Thyroid gland (tissue), 4 donors: Measurements from ENCODE around the gene C20orf144. TPM values are rescaled to one million over a fixed set of nuclear protein-coding genes. Genes with fewer than 3 reads are reported as not detected.
"Not testable (repeated sequence)": the region's sequence is repeated elsewhere in the genome, so short reads cannot be mapped to it uniquely, and the experiment has no call there.

ENCODE experiments used
- DNase-seq, 2 donors: peaks; one replicate each; pipeline ENCODE4 v3.0.0-alpha.2; 2019
- H3K27ac ChIP-seq, 3 donors: fragments of 200-600 bp; sonication (generic); 1 replicate in 2 of 3; 2 replicates in 1 of 3; pipeline ENCODE4 v1.5.1; 2016 to 2019; ENCODE audit warnings: mild to moderate bottlenecking in 1 of 3, moderate library complexity in 1 of 3
- H3K27me3 ChIP-seq: fragments of 200-600 bp; sonication (generic); one replicate; pipeline ENCODE4 v1.5.1; 2019
- H3K36me3 ChIP-seq, 2 donors: fragments of 200-600 bp; sonication (generic); one replicate each; pipeline ENCODE4 v1.5.1; 2016 to 2019
- H3K4me1 ChIP-seq, 2 donors: fragments of 200-600 bp; sonication (generic); one replicate each; pipeline ENCODE4 v1.5.1; 2017 to 2019
- H3K4me3 ChIP-seq, 3 donors: fragments of 200-600 bp; sonication (generic); replicated peaks in 1 of 3; 1 replicate in 2 of 3; 2 replicates in 1 of 3; pipeline ENCODE4 v1.5.1; 2016; ENCODE audit warnings: mild to moderate bottlenecking in 1 of 3
- H3K9me3 ChIP-seq: fragments of 200-600 bp; sonication (generic); one replicate; pipeline ENCODE4 v1.5.1; 2017
- POLR2A ChIP-seq, 2 donors: fragments of 450-650 bp; IDR thresholded peaks; one replicate each; pipeline ENCODE4 v1.6.1; 2017; ENCODE audit warnings: antibody characterized with exemption in 2 of 2, mild to moderate bottlenecking in 2 of 2, moderate library complexity in 1 of 2
- WGBS, 2 donors: methylation state at CpG; one replicate each; pipeline ENCODE4 v1.1.5; 2017; 5-methylcytosine and 5-hydroxymethylcytosine counted together
- intact Hi-C: fragments of 100-400 bp; cut with DNase I; formaldehyde crosslinking; loops from one replicate; pipeline ENCODE4 v1.15.1; 2023
- total RNA-seq, 4 donors: library from RNA; depleted of rRNA; stranded (reverse); fragments of >200 nt; gene quantifications; one replicate each; pipeline ENCODE4 v1.2.3, GENCODE V29; 2016
- TF ChIP-seq, protein P1 (sequence below), 6 experiments: fragments of 200-600 bp in 3 of 6; fragments of 450-650 bp in 3 of 6; sonication (generic) in 3 of 6; IDR thresholded peaks; one replicate each; pipeline ENCODE4 v1.5.1; 2016 to 2019; ENCODE audit warnings: antibody characterized with exemption in 6 of 6, mild to moderate bottlenecking in 2 of 6, inconsistent platforms in 1 of 6, moderate library complexity in 1 of 6

C20orf144 gene
- total RNA-seq, 4 donors from 2014 or later = 0.13 TPM; not detected in 3

- no peaks in the 10 kb centered on the region for H3K27me3 ChIP-seq
- H3K27ac ChIP-seq = peak overlapping the region; percentile 68 to 89 (median 81)
- H3K9me3 ChIP-seq = no peaks in the 10 kb centered on the region
- TF ChIP-seq, protein P1, sequence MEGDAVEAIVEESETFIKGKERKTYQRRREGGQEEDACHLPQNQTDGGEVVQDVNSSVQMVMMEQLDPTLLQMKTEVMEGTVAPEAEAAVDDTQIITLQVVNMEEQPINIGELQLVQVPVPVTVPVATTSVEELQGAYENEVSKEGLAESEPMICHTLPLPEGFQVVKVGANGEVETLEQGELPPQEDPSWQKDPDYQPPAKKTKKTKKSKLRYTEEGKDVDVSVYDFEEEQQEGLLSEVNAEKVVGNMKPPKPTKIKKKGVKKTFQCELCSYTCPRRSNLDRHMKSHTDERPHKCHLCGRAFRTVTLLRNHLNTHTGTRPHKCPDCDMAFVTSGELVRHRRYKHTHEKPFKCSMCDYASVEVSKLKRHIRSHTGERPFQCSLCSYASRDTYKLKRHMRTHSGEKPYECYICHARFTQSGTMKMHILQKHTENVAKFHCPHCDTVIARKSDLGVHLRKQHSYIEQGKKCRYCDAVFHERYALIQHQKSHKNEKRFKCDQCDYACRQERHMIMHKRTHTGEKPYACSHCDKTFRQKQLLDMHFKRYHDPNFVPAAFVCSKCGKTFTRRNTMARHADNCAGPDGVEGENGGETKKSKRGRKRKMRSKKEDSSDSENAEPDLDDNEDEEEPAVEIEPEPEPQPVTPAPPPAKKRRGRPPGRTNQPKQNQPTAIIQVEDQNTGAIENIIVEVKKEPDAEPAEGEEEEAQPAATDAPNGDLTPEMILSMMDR (IDR thresholded peaks at IDR 0.05) = no peak
- no peak for TF ChIP-seq POLR2A (IDR thresholded peaks at IDR 0.05)
- peaks cover 16 to 24% of the 10 kb centered on the region in 2 donors for H3K4me1 ChIP-seq
- intact Hi-C loops = loop anchor here (5.0 kb wide), 1 partner anchor 33 kb away; no protein-coding TSS in a partner anchor
- no peaks in the 10 kb centered on the region for H3K36me3 ChIP-seq
- 62 to 70% methylated on average over 6 of the region's 6 CpGs for WGBS, 2 donors
- DNase-seq = peak in 1 of 2 donors; percentile 53
- H3K4me3 ChIP-seq = no peak overlapping the region
Measured at GRCh38 chr20:33694639-33695012, 32.5 kb downstream of the C20orf144 start.

- TF ChIP-seq POLR2A (IDR thresholded peaks at IDR 0.05) = no peak
- TF ChIP-seq, protein P1 (IDR thresholded peaks at IDR 0.05) = no peak
- no peaks in the 10 kb centered on the region for H3K36me3 ChIP-seq
- DNase-seq = no peak
- H3K9me3 ChIP-seq = no peaks in the 10 kb centered on the region
- no peaks in the 10 kb centered on the region for H3K27me3 ChIP-seq
- H3K4me1 ChIP-seq = peaks cover 16 to 32% of the 10 kb centered on the region in 2 donors
- 87 to 88% methylated on average over 4 of the region's 4 CpGs for WGBS, 2 donors
- H3K27ac ChIP-seq = no peak overlapping the region
- no peak overlapping the region for H3K4me3 ChIP-seq
- intact Hi-C loops = no loop called here
Measured at GRCh38 chr20:33696448-33696847, 34.3 kb downstream of the C20orf144 start.

DNA sequence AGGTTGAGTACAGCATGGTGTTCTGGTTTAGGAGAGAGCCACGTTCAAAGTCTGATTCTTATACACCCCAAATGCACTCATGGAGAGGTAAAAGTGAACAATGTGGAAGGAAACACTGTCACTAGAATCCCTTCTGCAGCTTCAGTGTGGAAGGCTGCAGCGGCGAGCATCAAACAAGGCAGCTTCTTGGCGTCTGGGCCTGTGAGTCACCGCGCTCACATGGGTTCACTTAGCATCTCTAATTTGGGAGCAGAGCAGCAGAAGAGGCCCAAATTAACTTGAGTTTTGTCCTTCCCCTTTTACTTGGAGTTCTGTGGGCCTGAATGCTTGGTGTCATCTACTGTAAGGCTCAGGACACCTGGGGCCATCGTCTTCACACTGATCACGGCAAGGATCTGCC, 35.0 kb downstream of the C20orf144 start:
- 67 to 87% methylated on average over 8 of the region's 8 CpGs for WGBS, 2 donors
- Histone ChIP-seq H3K4me3 (no peak overlapping the region), H3K4me1 (peaks cover 16 to 32% of the 10 kb centered on the region in 2 donors), H3K36me3 (no peaks in the 10 kb centered on the region), H3K27ac (no peak overlapping the region), H3K27me3 (no peaks in the 10 kb centered on the region), H3K9me3 (no peaks in the 10 kb centered on the region)
- DNase-seq = peak in 1 of 2 donors; percentile 16
- TF ChIP-seq POLR2A (IDR thresholded peaks at IDR 0.05) = no peak
- TF ChIP-seq, protein P1 (IDR thresholded peaks at IDR 0.05) = no peak
- intact Hi-C loops = no loop called here

GRCh38 chr20:33698966-33699365, 36.8 kb downstream of the C20orf144 start:
- 100% methylated on average over 5 to 8 of the region's 27 CpGs for WGBS, 2 donors

GRCh38 chr20:33700696-33701441, 38.7 kb downstream of the C20orf144 start:
- H3K9me3 ChIP-seq, H3K36me3 ChIP-seq, H3K27me3 ChIP-seq, intact Hi-C loops, H3K4me3 ChIP-seq: not testable (repeated sequence)
- H3K27ac ChIP-seq = peak overlapping the region in 1 of 3 donors; percentile 41
- DNase-seq = peak; percentile 51 to 72
- WGBS, 2 donors = 85 to 90% methylated on average over 35 to 37 of the region's 45 CpGs
- peaks cover 0 to 14% of the 10 kb centered on the region in 2 donors for H3K4me1 ChIP-seq

More at GRCh38 chr20:33698966-33699365, 36.8 kb downstream of the C20orf144 start:
- H3K36me3 ChIP-seq, H3K9me3 ChIP-seq, DNase-seq, intact Hi-C loops, H3K27me3 ChIP-seq, H3K27ac ChIP-seq, H3K4me3 ChIP-seq: not testable (repeated sequence)
- H3K4me1 ChIP-seq = peaks cover 9 to 23% of the 10 kb centered on the region in 2 donors
